Measurements from ENCODE around the gene RAPGEF4.
A peak's percentile ranks its signal among the peaks of the same experiment; 100 is the strongest.

DNA sequence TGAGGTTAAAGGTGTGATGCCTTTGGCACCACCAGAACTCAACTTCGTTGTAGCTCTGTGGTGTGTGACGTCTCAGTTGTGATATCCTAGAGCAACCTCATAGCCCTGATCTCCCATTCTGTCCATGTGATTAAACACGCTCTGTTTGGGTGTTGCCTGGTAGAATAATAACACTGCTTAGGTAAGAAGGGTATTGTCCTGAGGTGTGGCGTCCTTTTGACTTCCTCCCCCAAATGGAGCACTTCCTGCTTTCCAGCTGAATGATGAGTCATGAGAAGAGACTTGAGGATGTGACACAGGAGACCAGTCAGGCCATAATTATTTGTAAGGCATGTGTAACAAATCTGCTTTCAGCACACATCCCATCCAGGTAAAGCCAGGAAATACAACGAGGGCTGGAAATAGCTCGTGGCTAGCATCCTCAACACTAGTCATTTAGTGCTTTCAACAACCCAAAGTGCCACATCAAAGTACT, 100.7 kb downstream of the RAPGEF4 start:
- TF ChIP-seq, protein P1, sequence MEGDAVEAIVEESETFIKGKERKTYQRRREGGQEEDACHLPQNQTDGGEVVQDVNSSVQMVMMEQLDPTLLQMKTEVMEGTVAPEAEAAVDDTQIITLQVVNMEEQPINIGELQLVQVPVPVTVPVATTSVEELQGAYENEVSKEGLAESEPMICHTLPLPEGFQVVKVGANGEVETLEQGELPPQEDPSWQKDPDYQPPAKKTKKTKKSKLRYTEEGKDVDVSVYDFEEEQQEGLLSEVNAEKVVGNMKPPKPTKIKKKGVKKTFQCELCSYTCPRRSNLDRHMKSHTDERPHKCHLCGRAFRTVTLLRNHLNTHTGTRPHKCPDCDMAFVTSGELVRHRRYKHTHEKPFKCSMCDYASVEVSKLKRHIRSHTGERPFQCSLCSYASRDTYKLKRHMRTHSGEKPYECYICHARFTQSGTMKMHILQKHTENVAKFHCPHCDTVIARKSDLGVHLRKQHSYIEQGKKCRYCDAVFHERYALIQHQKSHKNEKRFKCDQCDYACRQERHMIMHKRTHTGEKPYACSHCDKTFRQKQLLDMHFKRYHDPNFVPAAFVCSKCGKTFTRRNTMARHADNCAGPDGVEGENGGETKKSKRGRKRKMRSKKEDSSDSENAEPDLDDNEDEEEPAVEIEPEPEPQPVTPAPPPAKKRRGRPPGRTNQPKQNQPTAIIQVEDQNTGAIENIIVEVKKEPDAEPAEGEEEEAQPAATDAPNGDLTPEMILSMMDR (IDR thresholded peaks at IDR 0.05) = no peak
- peak; percentile 57 to 94 (median 72) for TF ChIP-seq EP300 (IDR thresholded peaks at IDR 0.05)
- TF ChIP-seq POLR2A (IDR thresholded peaks at IDR 0.05) = no peak
